ENCODE data around the gene NRCAM.

DNA sequence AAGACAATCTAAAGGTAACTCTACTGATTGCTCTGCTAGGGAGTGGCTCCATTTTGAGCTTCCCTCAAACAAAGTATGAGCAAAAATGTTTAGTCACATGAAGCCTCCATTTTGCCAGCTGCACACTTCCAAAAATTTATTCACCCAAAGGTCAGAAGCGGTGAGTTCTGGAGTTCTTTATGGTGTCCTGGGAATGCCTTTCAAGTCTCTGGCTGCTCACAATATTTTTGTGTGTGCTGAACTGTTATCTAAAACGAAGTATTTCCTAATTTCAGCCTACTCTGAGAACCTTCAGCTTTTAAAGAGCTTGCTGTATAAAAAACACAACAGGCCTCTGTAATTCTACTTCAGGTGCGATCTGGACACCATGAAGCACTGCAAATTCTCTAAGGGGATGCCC is 15.6 kb downstream of the NRCAM start:
- TF ChIP-seq, protein P1, sequence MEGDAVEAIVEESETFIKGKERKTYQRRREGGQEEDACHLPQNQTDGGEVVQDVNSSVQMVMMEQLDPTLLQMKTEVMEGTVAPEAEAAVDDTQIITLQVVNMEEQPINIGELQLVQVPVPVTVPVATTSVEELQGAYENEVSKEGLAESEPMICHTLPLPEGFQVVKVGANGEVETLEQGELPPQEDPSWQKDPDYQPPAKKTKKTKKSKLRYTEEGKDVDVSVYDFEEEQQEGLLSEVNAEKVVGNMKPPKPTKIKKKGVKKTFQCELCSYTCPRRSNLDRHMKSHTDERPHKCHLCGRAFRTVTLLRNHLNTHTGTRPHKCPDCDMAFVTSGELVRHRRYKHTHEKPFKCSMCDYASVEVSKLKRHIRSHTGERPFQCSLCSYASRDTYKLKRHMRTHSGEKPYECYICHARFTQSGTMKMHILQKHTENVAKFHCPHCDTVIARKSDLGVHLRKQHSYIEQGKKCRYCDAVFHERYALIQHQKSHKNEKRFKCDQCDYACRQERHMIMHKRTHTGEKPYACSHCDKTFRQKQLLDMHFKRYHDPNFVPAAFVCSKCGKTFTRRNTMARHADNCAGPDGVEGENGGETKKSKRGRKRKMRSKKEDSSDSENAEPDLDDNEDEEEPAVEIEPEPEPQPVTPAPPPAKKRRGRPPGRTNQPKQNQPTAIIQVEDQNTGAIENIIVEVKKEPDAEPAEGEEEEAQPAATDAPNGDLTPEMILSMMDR (tag by site-specific recombination; IDR thresholded peaks at IDR 0.05) = no peak
- TF ChIP-seq, protein P2, sequence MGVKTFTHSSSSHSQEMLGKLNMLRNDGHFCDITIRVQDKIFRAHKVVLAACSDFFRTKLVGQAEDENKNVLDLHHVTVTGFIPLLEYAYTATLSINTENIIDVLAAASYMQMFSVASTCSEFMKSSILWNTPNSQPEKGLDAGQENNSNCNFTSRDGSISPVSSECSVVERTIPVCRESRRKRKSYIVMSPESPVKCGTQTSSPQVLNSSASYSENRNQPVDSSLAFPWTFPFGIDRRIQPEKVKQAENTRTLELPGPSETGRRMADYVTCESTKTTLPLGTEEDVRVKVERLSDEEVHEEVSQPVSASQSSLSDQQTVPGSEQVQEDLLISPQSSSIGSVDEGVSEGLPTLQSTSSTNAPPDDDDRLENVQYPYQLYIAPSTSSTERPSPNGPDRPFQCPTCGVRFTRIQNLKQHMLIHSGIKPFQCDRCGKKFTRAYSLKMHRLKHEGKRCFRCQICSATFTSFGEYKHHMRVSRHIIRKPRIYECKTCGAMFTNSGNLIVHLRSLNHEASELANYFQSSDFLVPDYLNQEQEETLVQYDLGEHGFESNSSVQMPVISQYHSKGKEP (tag by site-specific recombination; IDR thresholded peaks at IDR 0.05) = no peak
- TF ChIP-seq YY2 (tag by site-specific recombination; IDR thresholded peaks at IDR 0.05) = no peak
- no peak for TF ChIP-seq ZNF747 (tag by site-specific recombination; IDR thresholded peaks at IDR 0.05)
- TF ChIP-seq SETDB1 (IDR thresholded peaks at IDR 0.05; ENCODE audit: insufficient read length, low read length) = no peak
- no peak for TF ChIP-seq ZBTB8A (tag by site-specific recombination; IDR thresholded peaks at IDR 0.05)
- TF ChIP-seq ZNF629 (tag by site-specific recombination; IDR thresholded peaks at IDR 0.05) = no peak
- no peak for TF ChIP-seq ZNF777 (tag by site-specific recombination; IDR thresholded peaks at IDR 0.05; ENCODE audit: borderline replicate concordance)
- TF ChIP-seq EGR2 (tag by site-specific recombination; IDR thresholded peaks at IDR 0.05; ENCODE audit: low read depth) = no peak
- TF ChIP-seq, protein P3, sequence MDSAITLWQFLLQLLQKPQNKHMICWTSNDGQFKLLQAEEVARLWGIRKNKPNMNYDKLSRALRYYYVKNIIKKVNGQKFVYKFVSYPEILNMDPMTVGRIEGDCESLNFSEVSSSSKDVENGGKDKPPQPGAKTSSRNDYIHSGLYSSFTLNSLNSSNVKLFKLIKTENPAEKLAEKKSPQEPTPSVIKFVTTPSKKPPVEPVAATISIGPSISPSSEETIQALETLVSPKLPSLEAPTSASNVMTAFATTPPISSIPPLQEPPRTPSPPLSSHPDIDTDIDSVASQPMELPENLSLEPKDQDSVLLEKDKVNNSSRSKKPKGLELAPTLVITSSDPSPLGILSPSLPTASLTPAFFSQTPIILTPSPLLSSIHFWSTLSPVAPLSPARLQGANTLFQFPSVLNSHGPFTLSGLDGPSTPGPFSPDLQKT (IDR thresholded peaks at IDR 0.05; ENCODE audit: borderline replicate concordance, low read depth, low read length) = no peak
- TF ChIP-seq TCF7L2 (IDR thresholded peaks at IDR 0.05; ENCODE audit: borderline replicate concordance, low read depth, low read length) = no peak
- no peak for TF ChIP-seq ZNF658 (tag by site-specific recombination; IDR thresholded peaks at IDR 0.05)
